Measurements from ENCODE around the gene DDX51.
"Not testable (repeated sequence)": the region's sequence is repeated elsewhere in the genome, so short reads cannot be mapped to it uniquely, and the experiment has no call there.

The DDX51 gene

DNA sequence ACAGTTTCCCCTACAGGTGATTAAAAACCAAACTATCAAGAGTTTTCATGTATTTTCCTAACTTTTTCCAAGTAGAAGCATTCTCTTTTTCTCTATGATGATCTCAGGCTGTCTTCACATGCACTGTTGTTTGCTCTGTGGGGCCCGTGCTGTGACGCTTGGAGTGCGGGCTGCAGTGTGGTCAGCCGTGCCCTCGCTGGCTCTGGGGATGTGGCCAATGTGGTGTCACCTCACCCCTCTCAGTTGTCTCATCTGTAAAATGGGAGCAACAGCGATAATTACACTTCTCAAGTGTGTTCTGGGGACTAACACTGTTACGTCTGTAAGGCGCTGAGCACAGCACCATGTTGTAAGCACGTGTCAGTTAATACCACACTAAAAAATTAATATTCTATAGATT lies 28.6 kb downstream of the DDX51 start:
- no peak for DNase-seq (ENCODE audit: low read depth)

DNA sequence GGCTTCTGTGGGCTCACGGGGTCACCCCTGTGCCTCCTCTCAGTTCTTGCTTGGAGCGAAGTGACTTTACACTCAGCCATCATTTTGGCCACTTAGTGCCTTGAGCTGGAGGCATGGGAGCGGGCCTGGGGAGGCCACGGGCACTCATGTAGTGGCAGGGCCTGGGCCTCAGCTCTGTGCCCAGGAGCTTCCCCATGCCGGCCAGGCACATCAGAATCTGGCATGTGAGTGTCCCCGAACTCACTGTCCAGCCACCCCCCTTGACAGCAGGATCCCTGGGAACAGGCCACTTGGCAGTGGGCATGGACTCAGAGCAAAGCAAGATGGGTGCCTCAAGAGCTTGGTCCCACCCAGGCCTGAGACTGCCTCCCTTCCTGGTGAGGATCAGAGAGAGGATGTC lies 29.5 kb downstream of the DDX51 start:
- no peak for DNase-seq (ENCODE audit: low read depth)

DNA sequence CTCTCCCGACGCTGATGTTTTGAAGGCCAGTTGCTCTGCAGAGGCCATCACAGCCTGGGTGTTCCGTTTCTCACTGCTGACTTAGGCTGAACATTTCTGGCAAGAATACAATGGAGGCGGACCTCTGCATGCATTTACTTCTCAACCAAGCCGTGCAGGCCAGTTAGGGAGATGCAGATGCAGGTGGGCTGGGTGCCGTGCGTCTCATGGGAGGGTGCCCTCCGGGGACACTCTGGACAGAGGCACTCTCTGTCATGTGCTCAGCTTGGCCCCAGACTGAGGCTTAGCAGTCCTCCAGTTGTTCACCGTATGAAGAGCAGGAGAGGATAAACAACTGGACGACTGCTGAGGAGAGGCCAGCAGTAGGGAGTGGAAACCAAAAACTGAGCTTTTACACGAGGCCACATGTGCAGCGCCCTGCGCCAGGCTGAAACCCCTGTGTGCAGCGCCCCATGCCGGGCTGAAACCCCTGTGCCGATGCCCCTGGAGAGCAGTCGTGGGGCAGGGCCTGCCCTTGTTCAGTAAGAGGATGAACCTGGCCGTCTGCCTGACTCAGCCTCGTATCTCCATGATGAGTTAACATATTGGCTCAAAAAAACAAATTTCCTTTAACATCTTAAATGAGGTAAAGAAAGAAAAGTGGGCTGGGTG lies 32.3 kb downstream of the DDX51 start:
- no peak for DNase-seq (ENCODE audit: low read depth)

DNA sequence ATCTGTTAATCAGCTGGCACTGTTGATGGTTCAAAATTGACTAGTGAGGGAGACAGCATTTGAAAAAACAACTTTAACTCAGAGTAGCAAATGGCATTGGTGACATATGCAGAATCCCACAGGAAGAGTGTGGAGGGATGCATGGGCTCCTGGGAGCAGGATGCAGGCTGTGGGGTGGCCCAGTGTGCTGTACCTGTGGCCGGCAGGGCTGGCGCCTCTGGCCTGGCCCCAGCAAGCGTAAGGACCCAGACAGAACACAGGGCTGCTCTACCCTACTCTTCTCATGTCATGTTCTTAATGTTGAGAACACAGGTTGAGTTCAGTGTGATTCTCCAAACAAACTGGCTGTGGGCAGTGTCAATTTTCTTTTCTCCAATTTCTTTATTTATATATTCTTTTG lies 33.4 kb downstream of the DDX51 start:
- DNase-seq (ENCODE audit: low read depth): no peak

DNA sequence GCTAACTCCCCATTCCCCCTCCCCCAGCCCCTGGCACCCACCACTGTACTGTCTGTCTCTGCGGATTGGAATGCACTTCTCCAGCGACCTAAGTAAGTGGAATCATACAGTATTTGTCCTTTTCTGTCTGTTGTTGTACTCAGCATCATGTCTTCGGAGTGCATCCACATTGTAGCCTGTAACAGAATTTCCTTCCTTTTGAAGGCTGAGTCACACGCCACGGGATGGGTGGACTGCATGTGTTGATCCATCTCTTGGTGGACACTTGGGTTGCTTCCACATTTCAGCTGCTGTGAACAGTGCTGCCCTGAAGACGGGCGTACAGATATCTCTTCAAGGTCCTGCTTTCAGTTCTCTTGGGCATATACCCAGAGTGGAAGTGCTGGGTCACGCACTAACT lies 34.4 kb downstream of the DDX51 start:
- DNase-seq (ENCODE audit: low read depth): no peak

DNA sequence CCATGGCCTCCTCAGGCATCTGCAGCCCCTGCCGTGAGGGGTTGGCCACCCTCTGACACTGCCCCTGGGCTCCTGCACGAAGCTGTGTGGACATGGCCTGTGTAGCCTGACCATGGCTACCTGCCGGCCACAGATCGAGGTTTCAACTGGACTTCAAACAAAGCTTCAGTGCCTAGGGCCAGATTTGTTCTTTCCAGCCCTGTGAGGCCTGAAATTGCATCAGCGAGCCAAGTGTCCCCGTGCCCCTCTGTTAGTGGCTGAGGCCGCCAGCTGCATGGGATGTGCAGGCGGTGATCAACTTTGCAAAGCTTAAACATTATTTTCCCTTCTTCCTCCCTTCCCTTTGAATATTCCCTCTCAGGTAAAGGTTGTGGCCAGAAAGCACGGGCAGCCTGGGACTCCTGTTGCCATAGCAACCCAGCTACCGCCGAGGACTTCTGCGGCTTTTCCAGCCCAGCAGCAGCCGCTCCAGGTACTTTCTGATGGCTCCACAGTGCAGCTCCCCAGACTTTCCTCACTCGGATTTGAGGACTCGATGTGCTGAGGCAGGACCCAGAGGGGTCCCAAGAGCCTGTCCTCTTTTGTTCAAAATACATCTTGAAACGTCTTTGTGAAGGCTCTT lies 35.8 kb downstream of the DDX51 start:
- no peak for DNase-seq (ENCODE audit: low read depth)

DNA sequence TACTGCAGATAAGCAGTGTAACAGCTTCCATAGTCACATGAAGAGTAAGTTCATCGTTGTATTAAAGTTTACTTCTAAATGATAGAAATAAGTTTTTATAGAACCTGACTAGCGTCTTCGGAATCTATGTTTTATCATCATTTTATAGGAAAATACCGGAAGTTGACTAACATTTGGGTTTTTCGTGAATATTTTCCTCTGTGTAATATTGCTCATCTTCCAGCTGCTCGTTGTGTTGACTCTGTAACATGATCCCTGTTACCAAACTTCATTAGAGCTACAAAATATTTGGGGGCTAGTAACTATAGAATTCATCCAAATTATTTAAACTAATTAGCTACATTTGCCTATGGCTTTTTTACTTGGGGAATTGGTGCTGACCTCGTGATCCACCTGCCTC lies 37.2 kb downstream of the DDX51 start:
- no peak for DNase-seq (ENCODE audit: low read depth)

DNA sequence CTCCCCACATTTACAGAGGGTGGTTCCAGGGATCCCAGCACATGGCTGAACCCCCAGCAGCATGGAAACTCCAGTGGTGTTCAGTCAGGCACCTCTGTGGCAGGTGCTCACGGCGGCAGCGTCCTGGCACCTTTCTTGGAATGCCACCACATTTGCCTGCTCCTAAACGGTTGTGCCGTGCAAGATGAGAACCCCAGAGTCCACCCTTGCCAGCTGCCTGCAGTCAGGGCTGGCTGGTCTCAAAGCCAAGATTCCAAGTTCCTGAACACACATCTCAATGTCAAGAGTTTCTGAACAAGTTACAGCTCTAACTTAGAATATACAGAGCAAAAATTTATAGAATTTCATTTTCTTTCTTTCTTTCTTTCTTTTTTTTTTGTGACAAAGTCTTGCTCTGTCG lies 38.7 kb downstream of the DDX51 start:
- DNase-seq (ENCODE audit: low read depth): no peak

DNA sequence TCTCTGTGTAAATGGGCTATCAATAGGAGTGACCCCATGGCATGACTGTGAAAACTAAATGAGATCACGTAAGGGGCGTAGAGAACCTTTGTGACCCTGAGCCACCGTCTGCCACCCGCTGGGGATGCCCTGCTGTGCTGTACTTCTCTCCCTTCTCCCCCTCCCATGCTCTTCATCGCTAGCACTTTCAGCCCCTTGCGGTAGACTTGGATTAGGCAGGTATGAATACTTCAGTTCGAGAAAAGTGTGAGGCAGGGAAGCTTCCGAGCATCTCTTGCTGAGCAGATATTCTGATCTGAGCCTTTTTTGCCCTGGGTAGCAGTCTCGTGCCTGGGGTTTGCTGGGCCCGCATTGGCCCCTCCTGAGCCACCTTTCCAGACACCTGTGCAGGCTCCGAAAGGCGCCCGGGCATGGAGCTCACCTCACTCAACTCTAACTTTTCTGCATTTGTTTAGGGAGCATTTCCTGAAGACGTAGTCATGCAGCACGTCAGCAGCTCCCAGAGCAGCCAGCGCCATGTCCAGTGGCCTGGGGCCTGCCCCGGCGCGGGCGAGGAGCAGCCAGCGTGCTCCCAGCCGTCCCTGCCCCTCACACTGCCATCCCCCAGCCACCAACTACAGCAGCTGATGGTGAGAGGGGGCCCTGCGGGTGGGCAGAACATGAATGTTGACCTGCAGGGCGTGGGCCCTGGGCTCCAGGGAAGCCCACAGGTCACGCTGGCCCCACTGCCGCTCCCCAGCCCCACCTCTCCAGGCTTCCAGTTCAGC lies 40.4 kb downstream of the DDX51 start:
- no peak for DNase-seq (ENCODE audit: low read depth)

DNA sequence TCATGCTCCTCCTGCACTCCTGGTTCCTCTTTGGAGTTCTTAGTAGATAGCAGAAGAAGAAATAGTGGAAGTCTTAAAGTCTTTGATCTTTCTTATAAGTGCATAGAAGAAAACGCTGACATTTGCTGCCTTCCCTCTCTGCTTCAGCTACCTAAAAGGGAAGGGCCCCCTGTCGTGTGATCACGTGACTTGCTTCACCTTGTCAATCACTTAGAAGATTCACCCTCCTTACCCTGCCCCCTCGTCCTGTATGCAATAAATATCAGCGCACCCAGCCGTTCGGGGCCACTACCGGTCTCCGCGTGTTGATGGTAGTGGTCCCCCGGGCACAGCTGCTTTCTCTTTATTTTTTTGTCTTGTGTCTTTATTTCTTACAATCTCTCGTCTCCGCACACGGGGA lies 41.0 kb downstream of the DDX51 start:
- not testable (repeated sequence) for DNase-seq (ENCODE audit: low read depth)

DNA sequence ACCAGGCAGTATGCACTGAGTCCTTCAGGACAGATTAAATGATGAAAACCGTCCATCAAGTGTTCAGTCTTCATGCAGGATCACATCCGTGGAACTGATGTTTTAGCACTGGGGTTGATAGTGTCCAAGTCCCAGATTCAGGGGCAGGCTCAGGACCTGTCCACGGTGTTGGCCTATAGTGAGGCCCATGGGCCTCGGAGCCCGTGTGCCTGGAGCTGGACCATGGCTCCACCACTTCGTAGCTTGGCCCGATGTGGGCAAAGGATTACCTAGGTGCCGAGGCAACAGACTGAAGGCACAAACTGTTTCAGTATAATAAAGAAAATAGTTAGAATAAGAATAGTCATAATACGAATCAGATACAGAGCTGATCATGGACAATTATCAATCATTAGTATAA lies 41.8 kb downstream of the DDX51 start:
- DNase-seq (ENCODE audit: low read depth): no peak

DNA sequence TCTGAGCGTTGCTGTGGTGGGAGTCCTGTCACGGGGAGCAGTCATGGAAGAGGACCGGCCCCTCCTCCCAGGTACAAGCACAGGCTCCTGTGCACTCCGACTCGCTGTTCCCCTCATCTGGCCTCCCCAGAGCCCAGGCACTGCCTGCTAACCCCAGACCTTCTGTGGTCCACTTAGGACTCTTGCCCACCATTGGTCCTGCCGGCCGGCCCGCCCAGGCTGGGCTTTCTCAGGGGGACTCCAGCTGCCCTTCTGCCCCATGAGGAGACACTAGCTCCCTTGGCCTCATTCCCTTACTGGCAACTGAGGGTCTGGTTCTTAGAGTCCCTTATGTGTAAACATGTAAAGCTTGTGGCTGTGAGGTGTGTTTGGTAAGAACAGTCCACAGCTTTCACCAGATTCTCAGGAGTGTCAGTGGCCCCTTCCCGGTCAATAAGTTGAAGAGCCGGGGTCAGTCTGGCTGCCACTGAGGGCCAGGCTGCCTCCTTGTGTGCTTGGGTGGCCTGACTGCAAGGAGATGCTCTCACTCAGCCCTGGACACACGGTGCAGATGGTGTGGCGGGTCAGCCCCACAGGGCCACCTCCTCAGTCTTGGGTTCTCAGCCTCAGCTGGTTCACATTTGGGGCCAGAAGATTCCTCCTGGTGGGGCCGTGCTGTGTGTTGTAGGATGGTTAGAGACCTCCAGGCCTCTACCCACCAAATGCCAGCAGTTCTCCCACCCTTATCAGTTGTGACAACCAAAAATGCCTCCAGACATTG lies 43.6 kb downstream of the DDX51 start:
- no peak for DNase-seq (ENCODE audit: low read depth)

DNA sequence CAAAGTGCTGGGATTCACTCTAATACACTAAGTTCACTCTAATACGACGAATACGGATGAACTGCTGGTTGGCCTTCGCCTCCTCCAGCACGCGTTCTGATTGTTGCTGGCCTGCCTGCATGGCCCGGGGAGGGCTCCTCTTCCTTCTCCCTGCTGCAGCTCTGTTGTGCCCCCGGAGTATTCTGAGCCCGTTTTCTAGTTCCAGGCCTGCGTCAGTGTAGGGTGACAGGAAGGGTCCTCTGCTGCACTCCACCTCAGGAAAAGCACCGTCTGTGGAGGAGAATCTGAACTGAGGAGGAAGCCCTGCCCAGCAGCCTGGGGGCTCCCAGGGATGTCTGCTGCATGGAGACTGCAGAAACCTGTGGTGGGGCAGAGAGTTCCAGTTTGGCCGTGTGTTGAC lies 44.4 kb downstream of the DDX51 start:
- DNase-seq (ENCODE audit: low read depth): no peak

DNA sequence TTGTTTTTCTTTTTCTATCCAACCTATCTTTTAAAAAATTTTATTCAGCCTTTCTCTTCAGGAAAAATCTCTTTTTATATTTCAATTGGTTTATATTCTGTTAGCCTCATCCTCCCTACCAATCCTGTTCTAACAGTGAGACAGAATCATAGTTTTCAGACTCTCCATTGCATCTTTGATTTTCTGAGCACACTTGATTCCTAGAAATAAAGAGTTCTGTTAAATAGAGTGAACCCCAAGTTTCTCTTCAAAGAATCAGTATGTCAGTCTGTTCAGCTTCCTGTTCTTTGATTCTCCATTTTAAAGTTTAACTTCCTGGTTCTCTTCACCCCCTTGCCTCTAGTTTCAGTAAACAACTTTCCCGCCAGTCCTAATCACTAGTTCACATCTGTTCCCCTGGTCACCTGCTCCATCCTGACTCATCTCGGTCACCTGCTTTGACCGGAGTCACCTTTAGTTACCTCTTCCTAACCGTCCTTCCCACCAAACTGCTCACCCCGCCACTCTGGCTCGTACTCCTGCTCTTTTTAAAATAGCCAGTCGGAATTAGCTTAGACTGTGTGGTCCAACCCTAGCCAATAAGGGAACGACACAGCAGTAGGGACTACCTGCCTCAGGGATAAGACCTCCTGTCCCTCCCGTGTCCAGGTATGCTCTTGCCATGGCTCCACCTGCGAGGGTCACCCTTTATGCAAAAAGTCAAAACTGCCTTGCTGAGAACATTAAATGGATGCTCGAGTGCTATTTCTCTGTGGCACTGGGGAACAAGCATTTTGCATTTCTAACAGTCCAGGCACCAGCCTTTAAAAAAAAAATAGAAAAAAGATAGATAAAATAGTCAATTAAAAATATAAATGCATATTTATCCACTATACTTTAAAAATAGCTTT lies 48.4 kb downstream of the DDX51 start:
- no peak for DNase-seq (ENCODE audit: low read depth)

DNA sequence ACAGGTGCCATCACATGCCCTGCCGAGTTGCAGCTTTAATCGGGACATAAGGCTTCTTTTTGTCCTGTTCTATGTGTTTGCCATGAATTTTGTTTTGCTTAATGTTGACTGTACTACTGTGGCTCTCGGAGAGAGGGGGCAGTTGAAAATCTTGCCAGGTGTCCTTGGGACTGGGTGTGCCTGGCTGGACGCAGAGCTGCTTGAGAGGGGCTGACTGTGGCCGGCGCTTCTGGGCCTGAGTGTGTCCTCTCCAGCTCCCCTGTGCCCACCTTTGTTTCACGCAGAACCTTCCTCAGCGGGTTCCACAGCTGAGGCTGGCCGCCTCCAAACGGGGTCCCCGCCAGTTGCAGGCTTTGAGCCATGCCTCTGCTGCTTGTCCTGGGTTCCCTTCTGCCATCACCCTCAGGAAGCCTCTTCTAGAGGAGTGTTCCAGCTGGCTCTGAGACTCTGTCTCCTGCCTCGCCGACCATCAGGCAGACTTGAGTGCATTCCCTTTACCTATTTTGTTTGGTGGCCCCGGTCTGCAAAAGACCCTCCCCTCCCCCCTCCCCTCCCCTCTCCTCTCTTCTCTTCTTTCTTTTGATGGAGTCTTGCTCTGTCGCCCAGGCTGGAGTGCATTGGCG lies 49.7 kb downstream of the DDX51 start:
- no peak for DNase-seq (ENCODE audit: low read depth)

DNA sequence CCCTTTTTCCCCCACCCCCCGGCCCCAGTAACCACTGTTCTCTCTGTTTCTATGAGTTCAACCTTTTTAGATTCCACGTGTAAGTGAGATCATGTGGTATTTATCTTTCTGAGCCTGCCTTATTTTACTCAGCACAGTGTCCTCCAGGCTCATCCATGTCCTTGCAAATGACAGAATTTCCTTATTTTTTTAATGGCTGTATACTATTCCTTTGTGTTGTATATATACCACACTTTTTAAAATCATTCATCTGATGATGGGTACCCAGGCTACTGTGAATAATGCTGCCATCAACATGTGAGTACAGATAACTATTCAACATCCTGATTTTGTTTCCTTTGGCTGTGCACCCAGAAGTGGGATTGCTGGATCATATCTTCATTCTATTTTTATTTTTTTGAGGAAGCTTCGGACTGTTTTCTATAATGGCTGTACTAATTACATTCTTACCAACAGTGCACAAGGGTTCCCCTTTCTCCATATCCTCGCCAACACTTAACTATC lies 54.7 kb downstream of the DDX51 start:
- no peak for DNase-seq (ENCODE audit: low read depth)
